A549 (cell line): ENCODE measurements around the gene STRC. TPM values are rescaled to one million over a fixed set of nuclear protein-coding genes. Genes with fewer than 3 reads are reported as not detected.

Experiments
- ATAC-seq, 2 experiments: fragments of 200-7000 bp in 1 of 2; fragments of >200 bp in 1 of 2; cut with Nextera tagmentation in 1 of 2; cut with Tn5 transposase in 1 of 2; 3 replicates each; pipeline versions ENCODE4 v1.8.0 to v1.9.1; 2018 to 2020; ENCODE audit warnings: mild to moderate bottlenecking in 1 of 2, moderate library complexity in 1 of 2
- CTCF ChIA-PET: fragments of 300-600 bp; sonication (Branson Sonifier 250); formaldehyde crosslinking; extraction: SDS; loops from one replicate; lab custom pipeline; 2021; ENCODE audit warnings: antibody characterized with exemption, inconsistent platforms; lab: Yijun Ruan, JAX
- POLR2A ChIA-PET: fragments of 350-600 bp; formaldehyde crosslinking; extraction: SDS; loops from one replicate; lab custom pipeline; 2021; ENCODE audit warnings: antibody characterized with exemption, inconsistent platforms; lab: Yijun Ruan, JAX
- DNase-seq, 2 experiments: peaks; one replicate each; pipeline versions ENCODE4 v3.0.0 to v3.0.0-alpha.2; 2011 to 2016; ENCODE audit warnings: low read depth in 1 of 2, low spot score in 1 of 2
- FAIRE-seq: peaks from 2 replicates; lab custom pipeline; 2011; peaks lifted over from hg19 to GRCh38; lab: Jason Lieb, UNC
- H3K27ac ChIP-seq, 2 experiments: fragments of >200 bp; sonication (Bioruptor Twin); formaldehyde crosslinking; 3 replicates each; pipeline ENCODE4 v1.5.1; 2016 to 2017
- H3K4me1 ChIP-seq: fragments of >200 bp; sonication (Bioruptor Twin); formaldehyde crosslinking; 3 replicates; pipeline ENCODE4 v1.6.1; 2016
- H3K4me2 ChIP-seq: fragments of >200 bp; sonication (Bioruptor Twin); formaldehyde crosslinking; 3 replicates; pipeline ENCODE4 v1.6.1; 2016
- H3K4me3 ChIP-seq: fragments of >200 bp; sonication (Bioruptor Twin); formaldehyde crosslinking; 3 replicates; pipeline ENCODE4 v1.5.1; 2016
- H3K9me3 ChIP-seq: fragments of >200 bp; sonication (Bioruptor Twin); formaldehyde crosslinking; 3 replicates; pipeline ENCODE4 v1.6.1; 2016
- CBX2 ChIP-seq: fragments of 200-600 bp; sonication (generic); IDR thresholded peaks from 2 replicates; pipeline ENCODE4 v1.6.1; 2016; ENCODE audit warnings: low read depth, mild to moderate bottlenecking, borderline replicate concordance
- CEBPB ChIP-seq, 2 experiments: fragments of >200 bp in 1 of 2; sonication (Bioruptor Twin) in 1 of 2; formaldehyde crosslinking in 1 of 2; IDR thresholded peaks; 2 replicates each; pipeline ENCODE4 v1.6.1; 2012 to 2016
- CHD4 ChIP-seq: fragments of 200-600 bp; sonication (generic); IDR thresholded peaks from 2 replicates; pipeline ENCODE4 v1.6.1; 2016; ENCODE audit warnings: antibody characterized with exemption, mild to moderate bottlenecking, borderline replicate concordance
- EHMT2 ChIP-seq: fragments of 200-600 bp; sonication (generic); IDR thresholded peaks from 2 replicates; pipeline ENCODE4 v1.6.1; 2016; ENCODE audit warnings: antibody characterized with exemption, low read depth, mild to moderate bottlenecking, moderate library complexity
- ESRRA ChIP-seq: fragments of 150-350 bp; IDR thresholded peaks from 2 replicates; pipeline ENCODE4 v1.6.1; 2014; ENCODE audit warnings: mild to moderate bottlenecking, low read length, borderline replicate concordance
- FOSL2 ChIP-seq, 2 experiments: fragments of 450-650 bp in 1 of 2; fragments of >200 bp in 1 of 2; sonication (Bioruptor Twin) in 1 of 2; formaldehyde crosslinking; IDR thresholded peaks; 2 replicates each; pipeline versions ENCODE4 v1.5.0 to v1.6.1; 2016 to 2020; ENCODE audit warnings: mild to moderate bottlenecking in 1 of 2, moderate library complexity in 1 of 2
- FOXS1 ChIP-seq: fragments of 250-450 bp; sonication (Bioruptor Pico); IDR thresholded peaks from 2 replicates; pipeline ENCODE4 v1.5.0; 2020; ENCODE audit warnings: mild to moderate bottlenecking, moderate library complexity
- HOXA7 ChIP-seq: fragments of 250-450 bp; sonication (Bioruptor Pico); IDR thresholded peaks from 2 replicates; pipeline ENCODE4 v1.5.0; 2020; ENCODE audit warnings: mild to moderate bottlenecking, moderate library complexity
- HOXB5 ChIP-seq: fragments of 250-450 bp; sonication (Bioruptor Pico); IDR thresholded peaks from 2 replicates; pipeline ENCODE4 v1.5.0; 2020; ENCODE audit warnings: mild to moderate bottlenecking, moderate library complexity
- MAZ ChIP-seq: fragments of 150-350 bp; IDR thresholded peaks from 2 replicates; pipeline ENCODE4 v1.6.1; 2014; ENCODE audit warnings: antibody characterized with exemption, low read depth, low read length, borderline replicate concordance
- NR3C1 ChIP-seq: fragments of >200 bp; sonication (Bioruptor Twin); formaldehyde crosslinking; IDR thresholded peaks from 3 replicates; pipeline ENCODE4 v1.6.1; 2017
- RAD21 ChIP-seq, 2 experiments: fragments of >200 bp in 1 of 2; sonication (Bioruptor Twin) in 1 of 2; formaldehyde crosslinking in 1 of 2; IDR thresholded peaks in 1 of 2; conservative IDR thresholded peaks in 1 of 2; 2 replicates in 1 of 2; 3 replicates in 1 of 2; pipeline ENCODE4 v1.6.1; 2012 to 2018; ENCODE audit warnings: inconsistent platforms in 1 of 2
- RARB ChIP-seq: fragments of 250-450 bp; sonication (Bioruptor Pico); IDR thresholded peaks from 2 replicates; pipeline ENCODE4 v1.8.0; 2021; ENCODE audit warnings: mild to moderate bottlenecking, moderate library complexity
- RFX5 ChIP-seq: fragments of 450-650 bp; IDR thresholded peaks from 2 replicates; pipeline ENCODE4 v1.7.1; 2014; ENCODE audit warnings: antibody characterized with exemption, mild to moderate bottlenecking, moderate library complexity
- RNF2 ChIP-seq: fragments of 200-600 bp; sonication (generic); IDR thresholded peaks from 2 replicates; pipeline ENCODE4 v1.6.1; 2016; ENCODE audit warnings: low read depth, mild to moderate bottlenecking, antibody characterized with exemption, moderate library complexity, borderline replicate concordance
- SMC3 ChIP-seq: fragments of >200 bp; sonication (Bioruptor Twin); formaldehyde crosslinking; IDR thresholded peaks from 3 replicates; pipeline ENCODE4 v1.6.1; 2018; ENCODE audit warnings: inconsistent platforms
- TFCP2L1 ChIP-seq: fragments of 250-450 bp; sonication (Bioruptor Pico); IDR thresholded peaks from 2 replicates; pipeline ENCODE4 v1.5.0; 2021; ENCODE audit warnings: mild to moderate bottlenecking
- TP53 ChIP-seq: fragments of 250-450 bp; sonication (Bioruptor Pico); IDR thresholded peaks from 2 replicates; pipeline ENCODE4 v1.5.0; 2021; ENCODE audit warnings: mild to moderate bottlenecking, moderate library complexity
- ZFP36 ChIP-seq: fragments of 450-650 bp; IDR thresholded peaks from 2 replicates; pipeline ENCODE4 v1.6.1; 2014; ENCODE audit warnings: borderline replicate concordance; ENCODE audit not compliant: partially characterized antibody
- ZNF302 ChIP-seq: fragments of 250-450 bp; sonication (Bioruptor Pico); IDR thresholded peaks from 2 replicates; pipeline ENCODE4 v1.9.0; 2021; ENCODE audit warnings: inconsistent platforms, mild to moderate bottlenecking, moderate library complexity
- WGBS: methylation state at CpG from one replicate; pipeline ENCODE4 v1.1.6; 2017; ENCODE audit errors: missing lambda C conversion rate; 5-methylcytosine and 5-hydroxymethylcytosine counted together
- polyA plus RNA-seq, 4 experiments: library from polyadenylated mRNA; depleted of rRNA in 3 of 4; stranded (reverse); fragments of >200 nt; fragmentation: RNase III in 1 of 4; extraction: RNeasy Plus Mini Kit Qiagen cat#74134 plus additional on column Dnase treatment in 1 of 4; gene quantifications; 2 replicates in 3 of 4; 3 replicates in 1 of 4; pipeline ENCODE4 v1.2.3, GENCODE V29; 2011 to 2017
- small RNA-seq, 6 experiments: library from RNA; depleted of rRNA; stranded (forward); fragments of <200 nt; gene quantifications; one replicate each; pipeline ENCODE3, GENCODE V24; 2012
- TF ChIP-seq, protein P1 (sequence below): IDR thresholded peaks from 2 replicates; pipeline ENCODE4 v1.6.1; 2012

STRC gene
- polyA plus RNA-seq, 2 of the 4 experiments (the other 2 are of a cell fraction) = 0.27 TPM; not detected in 1

DNA sequence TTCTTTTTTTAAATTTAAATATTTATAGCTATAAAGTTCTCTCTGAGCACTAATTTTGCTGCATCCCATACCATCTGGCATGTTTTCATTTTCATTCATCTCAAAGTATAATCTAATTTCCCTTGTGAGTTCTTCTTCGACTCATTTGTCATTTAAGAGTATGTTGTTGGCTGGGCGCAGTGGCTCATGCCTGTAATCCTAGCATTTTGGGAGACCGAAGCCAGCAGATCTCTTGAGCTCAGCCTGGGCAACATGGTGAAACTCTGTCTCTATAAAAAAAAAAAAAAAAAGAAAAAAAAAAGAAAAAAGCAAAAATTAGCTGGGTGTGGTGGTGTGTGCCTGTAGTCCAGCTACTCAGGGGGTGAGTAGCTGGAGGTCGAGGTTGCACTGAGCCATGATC, 66.3 kb downstream of the STRC start:
- CTCF ChIA-PET = interaction anchor here (0.6 to 0.7 kb wide), 2 partner anchors 40 to 146 kb away, joined by 3 read pairs; no protein-coding TSS in a partner anchor
- no peaks in the 10 kb centered on the region; the same call in 2 of the 3 replicates for H3K9me3 ChIP-seq
- 85% methylated on average over 4 of the region's 4 CpGs for WGBS

DNA sequence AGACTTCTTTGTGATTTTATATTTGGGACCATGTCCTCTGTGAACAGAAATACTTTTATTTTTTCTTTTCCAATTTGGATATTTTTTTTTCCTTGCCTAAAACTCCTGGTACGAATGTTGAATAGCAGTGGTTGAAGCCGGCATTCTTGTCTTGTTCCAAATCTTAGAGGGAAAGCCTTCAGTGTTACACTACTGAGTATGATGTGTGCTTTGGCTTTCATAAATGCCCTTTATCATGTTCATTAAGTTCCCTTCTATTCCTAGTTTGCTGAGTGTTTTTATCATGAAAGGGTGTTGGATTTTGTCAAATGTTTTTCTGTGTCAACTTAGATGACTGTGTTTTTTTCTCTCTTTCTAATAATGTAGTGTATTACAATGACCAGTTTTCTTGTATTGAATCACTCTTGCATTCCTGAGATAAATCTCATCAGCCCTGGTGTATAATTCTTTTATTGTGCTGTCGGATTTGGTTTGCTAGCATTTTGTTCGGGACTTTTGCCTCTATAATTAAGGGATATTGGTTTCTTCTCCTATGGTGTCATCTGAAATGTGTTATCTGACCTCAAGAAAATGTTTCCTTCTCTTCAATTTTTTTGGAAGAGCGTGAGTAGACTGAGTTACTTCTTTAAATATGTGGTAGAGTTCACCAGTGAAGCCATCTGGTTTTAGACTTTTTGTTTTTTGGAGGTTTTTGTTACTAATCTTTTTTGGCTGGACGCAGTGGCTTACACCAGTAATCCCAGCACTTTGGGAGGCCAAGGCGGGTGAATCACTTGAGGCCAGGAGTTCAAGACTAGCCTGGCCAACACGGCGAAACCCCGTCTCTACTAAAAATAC, 67.9 kb downstream of the STRC start:
- ATAC-seq (no peak), FAIRE-seq (no peak), DNase-seq (no peak)
- no peak overlapping the region for H3K4me3 ChIP-seq
- H3K4me1 ChIP-seq = no peaks in the 10 kb centered on the region
- TF ChIP-seq TP53 (CRISPR knock-in tag) (no peak), RFX5 (no peak), CEBPB (IDR thresholded peaks at IDR 0.05) (no peak), NR3C1 (no peak), RNF2 (no peak), HOXB5 (no peak), MAZ (no peak), TFCP2L1 (CRISPR knock-in tag) (no peak), FOSL2 (IDR thresholded peaks at IDR 0.05) (no peak), FOSL2 (CRISPR knock-in tag; IDR thresholded peaks at IDR 0.05) (no peak), ZNF302 (CRISPR knock-in tag) (no peak)
- WGBS = 79% methylated on average over 10 of the region's 10 CpGs
- no peak overlapping the region for H3K4me2 ChIP-seq
- H3K27ac ChIP-seq = no peak overlapping the region
- no peaks in the 10 kb centered on the region; the same call in 2 of the 3 replicates for H3K9me3 ChIP-seq
- ChIA-PET CTCF (no interaction called here), POLR2A (no interaction called here)

More for the DNA sequence above, 66.3 kb downstream of the STRC start:
- FAIRE-seq = no peak
- POLR2A ChIA-PET = no interaction called here
- H3K4me1 ChIP-seq = no peaks in the 10 kb centered on the region
- no peak for ATAC-seq
- no peak for TF ChIP-seq TFCP2L1 (CRISPR knock-in tag)
- TF ChIP-seq ZFP36 = no peak
- no peak for TF ChIP-seq ESRRA
- no peak for TF ChIP-seq FOXS1
- no peak for TF ChIP-seq EHMT2
- no peak for TF ChIP-seq TP53 (CRISPR knock-in tag)
- TF ChIP-seq, protein P1, sequence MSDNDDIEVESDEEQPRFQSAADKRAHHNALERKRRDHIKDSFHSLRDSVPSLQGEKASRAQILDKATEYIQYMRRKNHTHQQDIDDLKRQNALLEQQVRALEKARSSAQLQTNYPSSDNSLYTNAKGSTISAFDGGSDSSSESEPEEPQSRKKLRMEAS = no peak
- no peak for TF ChIP-seq MAZ
- TF ChIP-seq CHD4 = no peak
- TF ChIP-seq FOSL2 (IDR thresholded peaks at IDR 0.05) = no peak
- TF ChIP-seq FOSL2 (CRISPR knock-in tag; IDR thresholded peaks at IDR 0.05) = no peak
- TF ChIP-seq RAD21 (conservative IDR thresholded peaks at IDR 0.05 in 1 of 2, IDR thresholded peaks at IDR 0.05 in 1 of 2) = no peak
- no peak for TF ChIP-seq NR3C1
- TF ChIP-seq HOXA7 (CRISPR knock-in tag) = no peak
- no peak for TF ChIP-seq SMC3
- TF ChIP-seq ZNF302 (CRISPR knock-in tag) = no peak
- no peak for TF ChIP-seq RARB (CRISPR knock-in tag)
- TF ChIP-seq CBX2 = no peak
- no peak overlapping the region for H3K27ac ChIP-seq
- no peak for DNase-seq
- no peak overlapping the region for H3K4me2 ChIP-seq
- no peak overlapping the region for H3K4me3 ChIP-seq

Small RNA genes within 50 kb of the gene (small RNA-seq; reads per million reads assigned to genes)
- gene PDIA3P2 = 0 reads per million in 6 experiments
- gene RNU6-554P = 0 reads per million in 6 experiments
- 0 reads per million in 6 experiments for gene RNU6-610P

Other genes starting within 250 kb of the STRC start
- gene ZSCAN29, start 247.8 kb downstream of the STRC start, polyA plus RNA-seq (2011; rRNA removed) = 10.7 and 13.8 TPM in 2 replicates
- gene ZSCAN29, start 247.8 kb downstream of the STRC start, polyA plus RNA-seq (2017; fragmentation: RNase III; extraction: RNeasy Plus Mini Kit Qiagen cat#74134 plus additional on column Dnase treatment) = 12.7 to 14.4 TPM (median 13.7 TPM) in 3 replicates
- gene TUBGCP4, start 247.7 kb downstream of the STRC start, polyA plus RNA-seq (2011; rRNA removed) = 10.4 and 12.4 TPM in 2 replicates
- gene TUBGCP4, start 247.7 kb downstream of the STRC start, polyA plus RNA-seq (2017; fragmentation: RNase III; extraction: RNeasy Plus Mini Kit Qiagen cat#74134 plus additional on column Dnase treatment) = 6.5 to 6.7 TPM (median 6.6 TPM) in 3 replicates
- gene TP53BP1, start 125.6 kb downstream of the STRC start, polyA plus RNA-seq (2011; rRNA removed) = 49.8 and 56.4 TPM in 2 replicates
- 20.0 to 25.6 TPM (median 25.0 TPM) in 3 replicates for gene TP53BP1, start 125.6 kb downstream of the STRC start, polyA plus RNA-seq (2017; fragmentation: RNase III; extraction: RNeasy Plus Mini Kit Qiagen cat#74134 plus additional on column Dnase treatment)
- 0.43 and 0.48 TPM in 2 replicates for gene MAP1A, start 101.2 kb downstream of the STRC start, polyA plus RNA-seq (2011; rRNA removed)
- 0.46 to 0.54 TPM (median 0.52 TPM) in 3 replicates for gene MAP1A, start 101.2 kb downstream of the STRC start, polyA plus RNA-seq (2017; fragmentation: RNase III; extraction: RNeasy Plus Mini Kit Qiagen cat#74134 plus additional on column Dnase treatment)
- gene PPIP5K1, start 28.6 kb downstream of the STRC start, polyA plus RNA-seq (2011; rRNA removed) = 19.2 and 19.6 TPM in 2 replicates
- gene PPIP5K1, start 28.6 kb downstream of the STRC start, polyA plus RNA-seq (2017; fragmentation: RNase III; extraction: RNeasy Plus Mini Kit Qiagen cat#74134 plus additional on column Dnase treatment) = 9.3 to 9.7 TPM (median 9.5 TPM) in 3 replicates
- gene CKMT1B, start 24.8 kb downstream of the STRC start, polyA plus RNA-seq (2011; rRNA removed) = 2.6 TPM in 2 replicates
- 1.9 to 4.1 TPM (median 2.6 TPM) in 3 replicates for gene CKMT1B, start 24.8 kb downstream of the STRC start, polyA plus RNA-seq (2017; fragmentation: RNase III; extraction: RNeasy Plus Mini Kit Qiagen cat#74134 plus additional on column Dnase treatment)
- 2.0 and 2.7 TPM in 2 replicates for gene CATSPER2, start 30.0 kb upstream of the STRC start, polyA plus RNA-seq (2011; rRNA removed)
- 1.2 to 2.0 TPM (median 1.2 TPM) in 3 replicates for gene CATSPER2, start 30.0 kb upstream of the STRC start, polyA plus RNA-seq (2017; fragmentation: RNase III; extraction: RNeasy Plus Mini Kit Qiagen cat#74134 plus additional on column Dnase treatment)
- gene CKMT1A, start 75.1 kb upstream of the STRC start, polyA plus RNA-seq (2011; rRNA removed) = 3.0 and 3.7 TPM in 2 replicates
- gene CKMT1A, start 75.1 kb upstream of the STRC start, polyA plus RNA-seq (2017; fragmentation: RNase III; extraction: RNeasy Plus Mini Kit Qiagen cat#74134 plus additional on column Dnase treatment) = 1.5 to 2.9 TPM (median 1.6 TPM) in 3 replicates
- 196 and 208 TPM in 2 replicates for gene PDIA3, start 127.6 kb upstream of the STRC start, polyA plus RNA-seq (2011; rRNA removed)
- 249 to 257 TPM (median 257 TPM) in 3 replicates for gene PDIA3, start 127.6 kb upstream of the STRC start, polyA plus RNA-seq (2017; fragmentation: RNase III; extraction: RNeasy Plus Mini Kit Qiagen cat#74134 plus additional on column Dnase treatment)
- gene ELL3, start 158.2 kb upstream of the STRC start, polyA plus RNA-seq (2011; rRNA removed) = 1.8 and 2.1 TPM in 2 replicates
- gene ELL3, start 158.2 kb upstream of the STRC start, polyA plus RNA-seq (2017; fragmentation: RNase III; extraction: RNeasy Plus Mini Kit Qiagen cat#74134 plus additional on column Dnase treatment) = 1.4 to 1.7 TPM (median 1.5 TPM) in 3 replicates
- 317 and 464 TPM in 2 replicates for gene SERF2, start 173.5 kb upstream of the STRC start, polyA plus RNA-seq (2011; rRNA removed)
- 569 to 597 TPM (median 576 TPM) in 3 replicates for gene SERF2, start 173.5 kb upstream of the STRC start, polyA plus RNA-seq (2017; fragmentation: RNase III; extraction: RNeasy Plus Mini Kit Qiagen cat#74134 plus additional on column Dnase treatment)
- 0.05 and 0.07 TPM in 2 replicates for gene SERINC4, start 181.4 kb upstream of the STRC start, polyA plus RNA-seq (2011; rRNA removed)
- gene SERINC4, start 181.4 kb upstream of the STRC start, polyA plus RNA-seq (2017; fragmentation: RNase III; extraction: RNeasy Plus Mini Kit Qiagen cat#74134 plus additional on column Dnase treatment) = 0.04 to 0.12 TPM (median 0.04 TPM) in 3 replicates
- 10.7 and 21.0 TPM in 2 replicates for gene HYPK, start 181.8 kb upstream of the STRC start, polyA plus RNA-seq (2011; rRNA removed)
- 45.5 to 80.8 TPM (median 66.5 TPM) in 3 replicates for gene HYPK, start 181.8 kb upstream of the STRC start, polyA plus RNA-seq (2017; fragmentation: RNase III; extraction: RNeasy Plus Mini Kit Qiagen cat#74134 plus additional on column Dnase treatment)
- gene MFAP1, start 205.9 kb upstream of the STRC start, polyA plus RNA-seq (2011; rRNA removed) = 22.5 and 31.7 TPM in 2 replicates
- 37.4 to 40.3 TPM (median 40.1 TPM) in 3 replicates for gene MFAP1, start 205.9 kb upstream of the STRC start, polyA plus RNA-seq (2017; fragmentation: RNase III; extraction: RNeasy Plus Mini Kit Qiagen cat#74134 plus additional on column Dnase treatment)
- gene WDR76, start 208.2 kb upstream of the STRC start, polyA plus RNA-seq (2011; rRNA removed) = 9.3 and 12.1 TPM in 2 replicates
- gene WDR76, start 208.2 kb upstream of the STRC start, polyA plus RNA-seq (2017; fragmentation: RNase III; extraction: RNeasy Plus Mini Kit Qiagen cat#74134 plus additional on column Dnase treatment) = 15.6 to 18.1 TPM (median 17.5 TPM) in 3 replicates